ENCODE results near the gene PPIF. TPM values are rescaled to one million over a fixed set of nuclear protein-coding genes. Genes with fewer than 3 reads are reported as not detected.

Gene PPIF
- total and polyA plus RNA-seq, 2 donors (not counting 3 experiments of a cell fraction or from before 2014, with no cell fraction given) = 50.7 to 51.2 TPM

GRCh38 chr10:79351332-79351731 is 4.1 kb downstream of the PPIF start:
- CTCF ChIA-PET = interaction anchor here (0.7 to 0.9 kb wide), 2 partner anchors 8 to 70 kb away, joined by 3 read pairs; no protein-coding TSS in a partner anchor
- no peaks in the 10 kb centered on the region for H3K9me1 ChIP-seq (replicated peaks; ENCODE audit: control insufficient read depth, extremely low read depth, insufficient read depth, low read length)
- FAIRE-seq (no peak), DNase-seq (ENCODE audit: low read depth, low spot score) (no peak)
- no peak overlapping the region for H3K27ac ChIP-seq (ENCODE audit: insufficient read depth, low read depth, low read length)
- no peak overlapping the region for H3K9ac ChIP-seq (replicated peaks; ENCODE audit: extremely low read depth, insufficient read depth, low read length)
- H3K36me3 ChIP-seq (ENCODE audit: control insufficient read depth in 2 of 2, extremely low read depth in 1 of 2, insufficient read depth in 2 of 2, low read length in 2 of 2) = peaks cover 7 to 38% of the 10 kb centered on the region in 2 experiments
- POLR2A ChIA-PET = no interaction called here
- no peak overlapping the region for H3K4me3 ChIP-seq (replicated peaks in 1 of 3; ENCODE audit: insufficient read depth in 1 of 3, low read depth in 1 of 3, low read length in 3 of 3)
- H3K4me2 ChIP-seq (ENCODE audit: insufficient read depth, low read length) = no peak overlapping the region
- no peak overlapping the region for H2AFZ ChIP-seq (ENCODE audit: low read depth, low read length)
- H4K20me1 ChIP-seq (replicated peaks; ENCODE audit: control insufficient read depth, extremely low read depth, insufficient read depth, low read length) = no peaks in the 10 kb centered on the region
- H3K4me1 ChIP-seq (ENCODE audit: control insufficient read depth, extremely low read depth, insufficient read depth, low read length) = peaks cover 11% of the 10 kb centered on the region
- H3K27me3 ChIP-seq (ENCODE audit: control insufficient read depth in 2 of 2, insufficient read depth in 2 of 2, low read length in 2 of 2) = no peaks in the 10 kb centered on the region
- H3K9me3 ChIP-seq (replicated peaks; ENCODE audit: control insufficient read depth, insufficient read depth, low read length) = no peaks in the 10 kb centered on the region
- dilution Hi-C loops (cut with MboI; ENCODE audit: extremely low pct_ligation_motif_present, low sequenced_read_pairs) (no loop called here), intact Hi-C loops (cut with micrococcal nuclease) (no loop called here)
- H3K79me2 ChIP-seq (ENCODE audit: control insufficient read depth, insufficient read depth, low read length) = peaks cover 20% of the 10 kb centered on the region
- no TSS peak for BruUV-seq (replicated peaks)
- TF ChIP-seq POLR2AphosphoS5 (IDR thresholded peaks at IDR 0.05; ENCODE audit: insufficient read depth, low read depth, low read length) (no peak), GATA2 (IDR thresholded peaks at IDR 0.05; ENCODE audit: insufficient read depth, insufficient read length, low read depth, low read length) (no peak), POLR2A (IDR thresholded peaks at IDR 0.05; ENCODE audit: low read depth, low read length) (no peak), CTCF (IDR thresholded peaks at IDR 0.05; ENCODE audit: extremely low read depth in 1 of 2, insufficient read depth in 1 of 2, low read depth in 1 of 2, low read length in 2 of 2) (no peak), MYC (IDR thresholded peaks at IDR 0.05; ENCODE audit: low read depth, low read length) (no peak), FOS (IDR thresholded peaks at IDR 0.05; ENCODE audit: borderline replicate concordance, insufficient read depth, low read length) (no peak), MAX (IDR thresholded peaks at IDR 0.05; ENCODE audit: insufficient read depth, insufficient read length) (no peak), EZH2 (IDR thresholded peaks at IDR 0.05; ENCODE audit: borderline replicate concordance, low read depth, low read length, severe bottlenecking) (no peak)
